GM12872 (cell line): ENCODE measurements around the gene MAJIN.

Experiments
- CTCF ChIP-seq: IDR thresholded peaks from 3 replicates; pipeline ENCODE4 v1.5.1; 2011; ENCODE audit warnings: low read depth, mild to moderate bottlenecking, low read length, moderate library complexity; ENCODE audit not compliant: insufficient read depth

The MAJIN gene

GRCh38 chr11:64906314-64906635, 65.6 kb downstream of the MAJIN start:
- no peak for TF ChIP-seq CTCF

DNA sequence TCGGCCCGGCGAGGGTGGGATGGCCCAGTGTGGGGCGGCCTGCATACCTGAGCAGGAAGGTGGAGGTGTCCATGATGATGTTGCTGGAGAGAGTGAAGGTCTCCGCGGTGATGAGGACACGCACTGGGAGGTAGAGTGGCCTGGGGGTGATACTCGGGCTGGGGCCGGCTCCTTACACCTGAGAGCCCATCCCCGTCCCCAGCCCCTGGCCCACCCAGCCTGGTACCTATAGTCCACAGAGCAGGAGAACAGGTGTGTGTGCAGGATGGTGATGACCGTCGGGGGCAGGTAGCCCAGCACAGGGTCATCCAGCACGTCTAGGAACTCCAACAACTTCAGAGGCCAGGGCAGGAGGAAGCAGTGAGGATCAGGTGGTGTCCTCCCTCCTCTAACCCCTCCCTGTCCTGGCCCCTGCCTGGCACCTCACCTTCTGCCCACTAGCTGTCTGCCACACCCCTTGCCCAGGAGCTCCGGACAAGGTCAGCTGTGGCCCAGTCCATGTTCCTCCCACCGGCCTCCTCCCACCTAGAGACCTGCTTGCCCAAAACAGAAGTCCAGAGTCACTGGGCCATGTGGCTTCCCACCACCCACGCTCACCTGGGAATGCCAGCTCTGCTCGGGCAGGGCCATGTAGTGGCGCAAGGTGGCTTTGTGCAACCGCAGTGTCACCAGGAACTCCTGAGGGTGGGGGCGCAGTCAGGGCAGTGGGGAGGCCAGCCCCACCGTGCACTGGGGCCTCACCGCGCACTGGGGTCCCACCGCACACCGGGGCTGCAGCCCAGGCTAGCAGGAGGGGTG, 66.2 kb downstream of the MAJIN start:
- no peak for TF ChIP-seq CTCF

- TF ChIP-seq CTCF = no peak
Measured at GRCh38 chr11:64903291-64903833, 68.5 kb downstream of the MAJIN start.

DNA sequence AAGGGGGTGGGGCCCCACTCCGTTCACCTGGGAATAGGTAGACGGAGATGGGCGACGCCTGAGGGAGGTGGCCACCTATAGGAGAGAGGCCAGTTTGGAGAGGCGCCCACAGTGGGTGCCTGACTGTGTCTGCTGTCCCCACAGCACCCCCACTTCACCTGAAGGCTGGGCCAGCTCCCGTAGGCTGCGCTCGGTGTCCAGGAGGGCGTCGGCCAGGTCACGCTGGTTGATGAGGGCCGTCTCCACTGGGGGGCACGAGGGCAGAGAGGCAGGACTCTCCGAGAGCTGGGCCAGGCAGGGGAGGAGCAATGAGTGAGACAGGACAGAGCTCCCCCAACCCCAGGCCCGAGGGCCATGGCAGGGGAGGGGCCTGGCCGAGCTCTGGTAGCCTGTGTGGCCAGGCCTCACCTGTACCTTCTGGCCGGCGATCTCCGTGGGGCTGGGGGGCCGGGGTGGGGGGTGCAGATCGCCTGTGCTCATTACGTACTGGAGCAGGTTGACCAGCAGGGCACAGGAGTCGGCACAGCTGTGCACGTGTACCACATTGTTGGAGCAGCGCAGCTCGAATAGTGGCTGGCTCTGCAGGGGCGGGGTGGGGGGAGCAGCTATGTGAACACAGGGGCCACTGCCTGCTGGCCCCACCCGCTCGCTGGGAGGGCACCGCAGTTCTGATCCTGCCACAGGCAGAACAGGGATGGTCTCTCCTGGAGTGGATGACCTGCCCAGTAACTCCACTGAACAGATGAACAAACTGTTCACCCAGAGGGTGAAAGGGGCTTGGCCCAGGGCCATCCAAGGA, 69.6 kb downstream of the MAJIN start:
- no peak for TF ChIP-seq CTCF

DNA sequence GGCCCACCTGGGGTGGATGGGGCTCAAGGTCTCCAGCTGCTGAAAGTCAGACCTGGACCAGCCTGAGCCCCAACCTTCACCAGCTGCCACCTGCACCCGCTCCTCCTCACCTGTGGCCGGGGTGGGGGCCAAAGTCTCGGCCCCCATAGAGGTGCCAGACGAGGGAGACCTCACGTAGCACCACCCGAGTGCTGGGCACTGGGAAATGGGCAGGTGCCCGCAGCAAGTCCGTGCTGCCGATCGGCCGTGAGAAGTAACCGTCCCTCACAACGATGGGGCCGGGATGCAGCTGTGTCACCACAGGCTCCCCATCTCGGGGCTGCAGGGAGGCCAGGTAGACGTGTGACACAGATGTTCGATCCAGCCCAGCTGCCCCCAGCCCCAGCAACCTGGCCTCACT, 71.1 kb downstream of the MAJIN start:
- no peak for TF ChIP-seq CTCF

DNA sequence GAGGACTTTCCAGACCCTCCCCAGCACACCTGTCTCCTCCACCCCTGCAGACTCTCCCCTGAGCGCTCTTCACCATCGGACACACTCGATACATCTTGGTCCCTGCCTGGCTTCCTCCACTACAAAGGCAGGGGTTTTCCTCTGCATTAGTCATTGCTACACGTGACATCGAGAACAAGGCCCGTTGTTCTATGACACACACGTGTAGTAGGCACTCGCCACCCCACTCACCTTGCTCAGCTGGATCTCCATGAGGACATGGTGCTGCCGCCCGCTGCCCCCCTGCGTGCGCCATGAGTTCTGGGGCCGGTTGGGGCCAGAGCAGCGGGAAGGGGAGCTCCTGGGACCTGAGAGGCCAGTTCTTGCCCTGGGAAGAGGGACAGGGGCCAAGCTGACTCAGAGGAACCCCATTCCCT, 71.6 kb downstream of the MAJIN start:
- TF ChIP-seq CTCF = no peak

- no peak for TF ChIP-seq CTCF
Measured at GRCh38 chr11:64898541-64898940, 73.4 kb downstream of the MAJIN start.
